ENCODE measurements around the gene SS18L1.

- TF ChIP-seq CTCF (conservative IDR thresholded peaks at IDR 0.05; ENCODE audit: low read depth, low read length) (no peak), EZH2 (IDR thresholded peaks at IDR 0.05; ENCODE audit: borderline replicate concordance, low read depth, low read length, poor library complexity, severe bottlenecking) (no peak)
Measured at GRCh38 chr20:62215991-62216635, 72.5 kb downstream of the SS18L1 start.

All from A673 (cell line).